Ovary (tissue), 3 donors: ENCODE results near the gene ADAR.

Source experiments
- POLR2A ChIP-seq: fragments of 450-650 bp; IDR thresholded peaks from one replicate; pipeline ENCODE4 v1.6.1; 2017; ENCODE audit warnings: antibody characterized with exemption, mild to moderate bottlenecking, moderate library complexity
- TF ChIP-seq, protein P1 (sequence below), 3 donors: fragments of 450-650 bp in 2 of 3; fragments of 200-600 bp in 1 of 3; IDR thresholded peaks; one replicate each; pipeline versions ENCODE4 v1.5.1 to v1.8.0; 2016 to 2022; ENCODE audit warnings: antibody characterized with exemption in 3 of 3, mild to moderate bottlenecking in 1 of 3
- donor health status: DM: no; HTN: no; CAD: no.

DNA sequence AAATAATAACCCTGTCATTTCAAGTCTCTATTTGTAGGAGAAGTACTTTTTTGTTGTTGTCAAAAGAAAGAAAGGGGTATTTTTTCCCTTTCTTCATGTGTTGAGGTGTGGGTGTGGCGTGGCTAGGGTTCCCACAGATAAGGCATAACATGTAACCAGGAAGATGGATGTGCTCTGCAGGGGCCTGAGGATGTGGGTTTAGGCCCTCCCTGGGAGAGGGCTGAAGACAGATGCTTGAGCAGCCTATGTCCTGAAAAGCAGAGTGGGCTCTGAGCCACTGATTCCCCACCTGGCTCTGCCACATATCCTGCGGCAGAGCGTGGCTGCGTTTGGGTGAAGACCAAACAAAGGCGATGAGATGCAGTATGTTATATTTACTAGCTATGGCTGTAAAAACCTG lies 13.9 kb upstream of the ADAR start:
- no peak for TF ChIP-seq POLR2A
- TF ChIP-seq, protein P1, sequence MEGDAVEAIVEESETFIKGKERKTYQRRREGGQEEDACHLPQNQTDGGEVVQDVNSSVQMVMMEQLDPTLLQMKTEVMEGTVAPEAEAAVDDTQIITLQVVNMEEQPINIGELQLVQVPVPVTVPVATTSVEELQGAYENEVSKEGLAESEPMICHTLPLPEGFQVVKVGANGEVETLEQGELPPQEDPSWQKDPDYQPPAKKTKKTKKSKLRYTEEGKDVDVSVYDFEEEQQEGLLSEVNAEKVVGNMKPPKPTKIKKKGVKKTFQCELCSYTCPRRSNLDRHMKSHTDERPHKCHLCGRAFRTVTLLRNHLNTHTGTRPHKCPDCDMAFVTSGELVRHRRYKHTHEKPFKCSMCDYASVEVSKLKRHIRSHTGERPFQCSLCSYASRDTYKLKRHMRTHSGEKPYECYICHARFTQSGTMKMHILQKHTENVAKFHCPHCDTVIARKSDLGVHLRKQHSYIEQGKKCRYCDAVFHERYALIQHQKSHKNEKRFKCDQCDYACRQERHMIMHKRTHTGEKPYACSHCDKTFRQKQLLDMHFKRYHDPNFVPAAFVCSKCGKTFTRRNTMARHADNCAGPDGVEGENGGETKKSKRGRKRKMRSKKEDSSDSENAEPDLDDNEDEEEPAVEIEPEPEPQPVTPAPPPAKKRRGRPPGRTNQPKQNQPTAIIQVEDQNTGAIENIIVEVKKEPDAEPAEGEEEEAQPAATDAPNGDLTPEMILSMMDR (IDR thresholded peaks at IDR 0.05): no peak
